Measurements from ENCODE around the gene SPATA20.

GRCh38 chr17:50564916-50565315, 17.9 kb downstream of the SPATA20 start:
- TF ChIP-seq, protein P1, sequence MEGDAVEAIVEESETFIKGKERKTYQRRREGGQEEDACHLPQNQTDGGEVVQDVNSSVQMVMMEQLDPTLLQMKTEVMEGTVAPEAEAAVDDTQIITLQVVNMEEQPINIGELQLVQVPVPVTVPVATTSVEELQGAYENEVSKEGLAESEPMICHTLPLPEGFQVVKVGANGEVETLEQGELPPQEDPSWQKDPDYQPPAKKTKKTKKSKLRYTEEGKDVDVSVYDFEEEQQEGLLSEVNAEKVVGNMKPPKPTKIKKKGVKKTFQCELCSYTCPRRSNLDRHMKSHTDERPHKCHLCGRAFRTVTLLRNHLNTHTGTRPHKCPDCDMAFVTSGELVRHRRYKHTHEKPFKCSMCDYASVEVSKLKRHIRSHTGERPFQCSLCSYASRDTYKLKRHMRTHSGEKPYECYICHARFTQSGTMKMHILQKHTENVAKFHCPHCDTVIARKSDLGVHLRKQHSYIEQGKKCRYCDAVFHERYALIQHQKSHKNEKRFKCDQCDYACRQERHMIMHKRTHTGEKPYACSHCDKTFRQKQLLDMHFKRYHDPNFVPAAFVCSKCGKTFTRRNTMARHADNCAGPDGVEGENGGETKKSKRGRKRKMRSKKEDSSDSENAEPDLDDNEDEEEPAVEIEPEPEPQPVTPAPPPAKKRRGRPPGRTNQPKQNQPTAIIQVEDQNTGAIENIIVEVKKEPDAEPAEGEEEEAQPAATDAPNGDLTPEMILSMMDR (IDR thresholded peaks at IDR 0.05), result no peak
- no peak for TF ChIP-seq POLR2AphosphoS5 (IDR thresholded peaks at IDR 0.05)
